Uterus (tissue), 4 donors: ENCODE measurements around the gene NOXO1. TPM values are rescaled to one million over a fixed set of nuclear protein-coding genes. Genes with fewer than 3 reads are reported as not detected.

Experiments
- DNase-seq, 2 donors: peaks; one replicate each; pipeline ENCODE4 v3.0.0-alpha.2; 2019 to 2020
- H3K27ac ChIP-seq, 2 donors: fragments of 200-600 bp; sonication (generic); 1 replicate in 1 of 2; 2 replicates in 1 of 2; pipeline ENCODE4 v1.5.1; 2016 to 2018
- H3K27me3 ChIP-seq, 2 donors: fragments of 200-600 bp; sonication (generic); one replicate each; pipeline ENCODE4 v1.5.1; 2018 to 2019; ENCODE audit warnings: control low read depth in 1 of 2
- H3K36me3 ChIP-seq, 2 donors: fragments of 200-600 bp; sonication (generic); one replicate each; pipeline ENCODE4 v1.5.1; 2019; ENCODE audit warnings: control low read depth in 1 of 2
- H3K4me1 ChIP-seq, 2 donors: fragments of 200-600 bp; sonication (generic); one replicate each; pipeline ENCODE4 v1.5.1; 2018 to 2019; ENCODE audit warnings: control low read depth in 1 of 2
- H3K4me3 ChIP-seq, 2 donors: fragments of 200-600 bp; sonication (generic); 1 replicate in 1 of 2; 2 replicates in 1 of 2; pipeline ENCODE4 v1.5.1; 2018 to 2019; ENCODE audit warnings: mild to moderate bottlenecking in 1 of 2
- H3K9me3 ChIP-seq, 2 donors: fragments of 200-600 bp; sonication (generic); one replicate each; pipeline ENCODE4 v1.5.1; 2019; ENCODE audit warnings: control low read depth in 1 of 2
- CTCF ChIP-seq, 4 experiments: fragments of 200-600 bp in 2 of 4; fragments of 450-650 bp in 2 of 4; sonication (generic) in 2 of 4; IDR thresholded peaks; one replicate each; pipeline ENCODE4 v1.5.1; 2016 to 2019; ENCODE audit warnings: antibody characterized with exemption in 4 of 4, mild to moderate bottlenecking in 2 of 4, moderate library complexity in 1 of 4
- POLR2A ChIP-seq, 2 donors: fragments of 450-650 bp; IDR thresholded peaks; one replicate each; pipeline ENCODE4 v1.6.1; 2016; ENCODE audit warnings: antibody characterized with exemption in 2 of 2, mild to moderate bottlenecking in 1 of 2, moderate library complexity in 1 of 2
- intact Hi-C: fragments of 100-400 bp; cut with DNase I; formaldehyde crosslinking; loops from one replicate; pipeline ENCODE4 v1.15.1; 2023; ENCODE audit warnings: low total_unique reads
- total RNA-seq, 4 donors: library from RNA; depleted of rRNA in 3 of 4; stranded (reverse); fragments of >200 nt in 3 of 4; gene quantifications; one replicate each; pipeline versions ENCODE4 v1.1.0 to v1.2.4, GENCODE V29; 2014 to 2023
- donor health status: DM: yes; HTN: yes; CAD: no.

NOXO1 gene
- total RNA-seq, 4 donors from 2014 or later = 1.0 TPM; not detected in 3

- TF ChIP-seq POLR2A (IDR thresholded peaks at IDR 0.05) (no peak), CTCF (IDR thresholded peaks at IDR 0.05) (no peak)
- intact Hi-C loops = no loop called here
- no peak for DNase-seq
- peaks cover 0 to 30% of the 10 kb centered on the region in 2 donors for H3K4me1 ChIP-seq
- no peaks in the 10 kb centered on the region for H3K27me3 ChIP-seq
- no peak overlapping the region for H3K27ac ChIP-seq
- no peaks in the 10 kb centered on the region for H3K36me3 ChIP-seq
- no peak overlapping the region for H3K4me3 ChIP-seq
- no peaks in the 10 kb centered on the region for H3K9me3 ChIP-seq
These were observed 26.0 kb upstream of the NOXO1 start for GRCh38 chr16:2007081-2007836.

GRCh38 chr16:2006317-2006716 is 25.0 kb upstream of the NOXO1 start:
- DNase-seq = no peak
- Histone ChIP-seq H3K9me3 (no peaks in the 10 kb centered on the region), H3K4me1 (peaks cover 0 to 30% of the 10 kb centered on the region in 2 donors), H3K4me3 (no peak overlapping the region), H3K27me3 (no peaks in the 10 kb centered on the region), H3K36me3 (no peaks in the 10 kb centered on the region), H3K27ac (no peak overlapping the region)
- intact Hi-C loops = no loop called here
- no peak for TF ChIP-seq POLR2A (IDR thresholded peaks at IDR 0.05)
- no peak for TF ChIP-seq CTCF (IDR thresholded peaks at IDR 0.05)

- Histone ChIP-seq H3K27me3 (no peaks in the 10 kb centered on the region), H3K9me3 (no peaks in the 10 kb centered on the region), H3K36me3 (no peaks in the 10 kb centered on the region), H3K27ac (no peak overlapping the region), H3K4me1 (peaks cover 0 to 30% of the 10 kb centered on the region in 2 donors), H3K4me3 (no peak overlapping the region)
- intact Hi-C loops = no loop called here
- TF ChIP-seq POLR2A (IDR thresholded peaks at IDR 0.05) (no peak), CTCF (IDR thresholded peaks at IDR 0.05) (no peak)
- DNase-seq = no peak
These were observed 24.4 kb upstream of the NOXO1 start for GRCh38 chr16:2005646-2006045.

GRCh38 chr16:2004795-2005517 is 23.7 kb upstream of the NOXO1 start:
- Histone ChIP-seq H3K4me1 (peaks cover 0 to 25% of the 10 kb centered on the region in 2 donors), H3K36me3 (no peaks in the 10 kb centered on the region), H3K4me3 (no peak overlapping the region), H3K27ac (no peak overlapping the region), H3K27me3 (no peaks in the 10 kb centered on the region), H3K9me3 (no peaks in the 10 kb centered on the region)
- TF ChIP-seq POLR2A (IDR thresholded peaks at IDR 0.05) (no peak), CTCF (IDR thresholded peaks at IDR 0.05) (no peak)
- DNase-seq = no peak
- intact Hi-C loops = no loop called here
